ENCODE data around the gene USP40.

GRCh38 chr2:233462826-233463470 lies 103.6 kb downstream of the USP40 start:
- TF ChIP-seq, protein P1, sequence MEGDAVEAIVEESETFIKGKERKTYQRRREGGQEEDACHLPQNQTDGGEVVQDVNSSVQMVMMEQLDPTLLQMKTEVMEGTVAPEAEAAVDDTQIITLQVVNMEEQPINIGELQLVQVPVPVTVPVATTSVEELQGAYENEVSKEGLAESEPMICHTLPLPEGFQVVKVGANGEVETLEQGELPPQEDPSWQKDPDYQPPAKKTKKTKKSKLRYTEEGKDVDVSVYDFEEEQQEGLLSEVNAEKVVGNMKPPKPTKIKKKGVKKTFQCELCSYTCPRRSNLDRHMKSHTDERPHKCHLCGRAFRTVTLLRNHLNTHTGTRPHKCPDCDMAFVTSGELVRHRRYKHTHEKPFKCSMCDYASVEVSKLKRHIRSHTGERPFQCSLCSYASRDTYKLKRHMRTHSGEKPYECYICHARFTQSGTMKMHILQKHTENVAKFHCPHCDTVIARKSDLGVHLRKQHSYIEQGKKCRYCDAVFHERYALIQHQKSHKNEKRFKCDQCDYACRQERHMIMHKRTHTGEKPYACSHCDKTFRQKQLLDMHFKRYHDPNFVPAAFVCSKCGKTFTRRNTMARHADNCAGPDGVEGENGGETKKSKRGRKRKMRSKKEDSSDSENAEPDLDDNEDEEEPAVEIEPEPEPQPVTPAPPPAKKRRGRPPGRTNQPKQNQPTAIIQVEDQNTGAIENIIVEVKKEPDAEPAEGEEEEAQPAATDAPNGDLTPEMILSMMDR (IDR thresholded peaks at IDR 0.05), result no peak
- TF ChIP-seq POLR2A (IDR thresholded peaks at IDR 0.05), result no peak
